ENCODE data around the gene CYLD.

GRCh38 chr16:50744881-50745280, 3.0 kb downstream of the CYLD start:
- TF ChIP-seq CTCF (conservative IDR thresholded peaks at IDR 0.05; ENCODE audit: low read depth, low read length) (no peak), POLR2A (IDR thresholded peaks at IDR 0.05; ENCODE audit: low read depth, low read length) (no peak), CEBPB (IDR thresholded peaks at IDR 0.05; ENCODE audit: low read depth, low read length) (no peak), MAFK (IDR thresholded peaks at IDR 0.05; ENCODE audit: low read depth, low read length) (no peak), MAZ (IDR thresholded peaks at IDR 0.05; ENCODE audit: borderline replicate concordance, low read depth, low read length) (no peak), RAD21 (IDR thresholded peaks at IDR 0.05; ENCODE audit: low read length) (no peak)

Measured in IMR-90 (cell line).